ENCODE results near the gene JAZF1. TPM values are rescaled to one million over a fixed set of nuclear protein-coding genes. Genes with fewer than 3 reads are reported as not detected.

The JAZF1 gene
- total and polyA plus RNA-seq, 8 donors: 0.58 to 16.7 (median 7.2) TPM

- Histone ChIP-seq H3K9me3 (no peaks in the 10 kb centered on the region), H3K27me3 (no peaks in the 10 kb centered on the region), H3K27ac (no peak overlapping the region), H3K4me1 (peaks cover 0 to 30% (median 11%) of the 10 kb centered on the region in 4 donors), H3K4me3 (no peak overlapping the region), H3K36me3 (no peaks in the 10 kb centered on the region)
- intact Hi-C loops (cut with DNase I; ENCODE audit: low total_unique reads): no loop called here
- no peak for TF ChIP-seq EP300 (IDR thresholded peaks at IDR 0.05)
- no peak for TF ChIP-seq POLR2AphosphoS5 (IDR thresholded peaks at IDR 0.05)
- TF ChIP-seq CTCF (IDR thresholded peaks at IDR 0.05): no peak
- TF ChIP-seq POLR2A (IDR thresholded peaks at IDR 0.05): no peak
- 63 to 88% (median 80%) methylated on average over 1 of the region's 1 CpG for WGBS, 5 donors
- no peak for DNase-seq
Observed at GRCh38 chr7:27916372-27916771, 264.2 kb downstream of the JAZF1 start.

- 88 to 98% (median 94%) methylated on average over 3 of the region's 3 CpGs for WGBS, 5 donors
- no peak for TF ChIP-seq CTCF (IDR thresholded peaks at IDR 0.05)
Observed at GRCh38 chr7:27914409-27914808, 266.2 kb downstream of the JAZF1 start.

GRCh38 chr7:27912751-27913150 lies 267.8 kb downstream of the JAZF1 start:
- Histone ChIP-seq H3K27ac (no peak overlapping the region), H3K36me3 (no peaks in the 10 kb centered on the region), H3K4me1 (peaks cover 0 to 17% (median 3%) of the 10 kb centered on the region in 4 donors), H3K9me3 (no peaks in the 10 kb centered on the region), H3K27me3 (no peaks in the 10 kb centered on the region), H3K4me3 (no peak overlapping the region)
- 88 to 96% (median 95%) methylated on average over 7 of the region's 7 CpGs for WGBS, 5 donors
- intact Hi-C loops (cut with DNase I; ENCODE audit: low total_unique reads): no loop called here
- no peak for TF ChIP-seq POLR2A (IDR thresholded peaks at IDR 0.05)
- TF ChIP-seq CTCF (IDR thresholded peaks at IDR 0.05): no peak
- no peak for TF ChIP-seq EP300 (IDR thresholded peaks at IDR 0.05)
- no peak for TF ChIP-seq POLR2AphosphoS5 (IDR thresholded peaks at IDR 0.05)
- no peak for DNase-seq

More at GRCh38 chr7:27914409-27914808, 266.2 kb downstream of the JAZF1 start:
- Histone ChIP-seq H3K27me3 (no peaks in the 10 kb centered on the region), H3K27ac (no peak overlapping the region), H3K4me3 (no peak overlapping the region), H3K36me3 (no peaks in the 10 kb centered on the region), H3K4me1 (peaks cover 0 to 25% (median 5%) of the 10 kb centered on the region in 4 donors), H3K9me3 (no peaks in the 10 kb centered on the region)
- DNase-seq: no peak
- intact Hi-C loops (cut with DNase I; ENCODE audit: low total_unique reads): no loop called here

- H3K9me3 ChIP-seq: no peaks in the 10 kb centered on the region
- TF ChIP-seq POLR2A (IDR thresholded peaks at IDR 0.05) (no peak), POLR2AphosphoS5 (IDR thresholded peaks at IDR 0.05) (no peak), CTCF (IDR thresholded peaks at IDR 0.05) (no peak), EP300 (IDR thresholded peaks at IDR 0.05) (no peak)
- peaks cover 0 to 10% (median 0%) of the 10 kb centered on the region in 4 donors for H3K4me1 ChIP-seq
- intact Hi-C loops (cut with DNase I; ENCODE audit: low total_unique reads): no loop called here
- no peaks in the 10 kb centered on the region for H3K36me3 ChIP-seq
- 86 to 95% (median 92%) methylated on average over 3 of the region's 3 CpGs for WGBS, 5 donors
- H3K27ac ChIP-seq: no peak overlapping the region
- DNase-seq: no peak
- H3K27me3 ChIP-seq: no peaks in the 10 kb centered on the region
- H3K4me3 ChIP-seq: no peak overlapping the region
Observed at GRCh38 chr7:27911920-27912319, 268.7 kb downstream of the JAZF1 start.
